ENCODE measurements around the gene CNPY1. TPM values are rescaled to one million over a fixed set of nuclear protein-coding genes. Genes with fewer than 3 reads are reported as not detected.

Gene CNPY1
- total and polyA plus RNA-seq, 9 of the 15 experiments (the other 6 are each of a cell fraction or from before 2014, with no cell fraction given), result not detected

DNA sequence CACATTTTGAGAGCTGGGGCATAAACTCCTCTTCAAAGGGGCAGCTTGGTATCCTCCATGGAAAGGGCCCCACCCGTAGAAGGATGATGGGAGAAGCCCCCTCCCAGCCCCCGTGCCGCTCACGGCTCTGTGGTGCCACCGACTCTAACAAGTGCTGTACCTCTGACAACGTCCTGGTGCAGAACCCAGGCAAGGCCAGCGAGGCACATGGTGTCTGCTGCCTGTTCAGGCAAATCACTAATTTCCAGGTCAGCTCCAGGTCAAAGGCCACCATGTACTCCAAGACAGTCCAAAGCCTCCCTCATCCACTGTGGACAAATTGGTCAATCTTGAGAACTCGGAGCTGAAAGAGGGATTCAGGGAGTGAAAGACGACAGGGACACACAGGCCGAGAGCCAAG is 11.4 kb upstream of the CNPY1 start (continued):
- TF ChIP-seq ZNF436 (CRISPR knock-in tag; IDR thresholded peaks at IDR 0.05) (no peak), ZBTB1 (CRISPR knock-in tag; IDR thresholded peaks at IDR 0.05; ENCODE audit: borderline replicate concordance, low read depth) (no peak)

DNA sequence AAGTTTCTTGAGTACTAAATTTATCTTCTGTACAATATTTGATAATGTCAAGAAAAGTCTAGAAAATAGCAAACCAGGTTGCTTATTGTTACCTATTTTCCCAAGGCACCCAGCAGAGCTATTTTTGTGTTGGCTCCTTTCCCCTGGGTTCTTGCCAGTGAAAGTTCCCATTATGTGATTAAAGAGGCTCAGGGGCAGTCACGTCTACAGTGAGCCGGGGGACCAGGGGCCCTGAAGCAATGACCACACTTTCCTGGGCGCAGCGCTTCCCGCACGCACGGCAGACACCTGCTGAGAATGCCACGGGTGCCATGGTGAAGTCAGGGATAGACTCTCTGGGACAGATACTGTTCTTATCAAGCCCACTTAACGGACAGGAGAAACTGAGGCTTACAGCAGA is 10.4 kb upstream of the CNPY1 start:
- intact Hi-C loops (cut with micrococcal nuclease), result no loop called here
- no peak for DNase-seq (ENCODE audit: extremely low read depth in 1 of 4, low spot score in 3 of 4)
- no TSS peak for BruUV-seq (replicated peaks)
- H3K79me2 ChIP-seq (ENCODE audit: control insufficient read depth, insufficient read depth, low read length), result no peaks in the 10 kb centered on the region
- TF ChIP-seq EP400 (IDR thresholded peaks at IDR 0.05) (no peak), NBN (IDR thresholded peaks at IDR 0.05; ENCODE audit: low read depth) (no peak), TCF7L2 (IDR thresholded peaks at IDR 0.05; ENCODE audit: low read depth, low read length) (no peak)
- TF ChIP-seq, protein P1, sequence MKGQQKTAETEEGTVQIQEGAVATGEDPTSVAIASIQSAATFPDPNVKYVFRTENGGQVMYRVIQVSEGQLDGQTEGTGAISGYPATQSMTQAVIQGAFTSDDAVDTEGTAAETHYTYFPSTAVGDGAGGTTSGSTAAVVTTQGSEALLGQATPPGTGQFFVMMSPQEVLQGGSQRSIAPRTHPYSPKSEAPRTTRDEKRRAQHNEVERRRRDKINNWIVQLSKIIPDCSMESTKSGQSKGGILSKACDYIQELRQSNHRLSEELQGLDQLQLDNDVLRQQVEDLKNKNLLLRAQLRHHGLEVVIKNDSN (CRISPR knock-in tag; IDR thresholded peaks at IDR 0.05), result no peak
- 8% methylated on average over 9 of the region's 9 CpGs for whole genome bisulfite sequencing (ENCODE audit: insufficient coverage, low coverage, missing lambda C conversion rate)
- no peaks in the 10 kb centered on the region for H3K9me1 ChIP-seq (ENCODE audit: control insufficient read depth, insufficient read depth, low read length)
- H3K4me3 ChIP-seq, result no peak overlapping the region
- H3K4me2 ChIP-seq (ENCODE audit: insufficient read depth, low read length), result no peak overlapping the region
- no peak for FAIRE-seq
- ATAC-seq, result no peak
- H3K36me3 ChIP-seq (ENCODE audit: control insufficient read depth, insufficient read depth, low read length), result no peaks in the 10 kb centered on the region
- H3K27ac ChIP-seq (ENCODE audit: extremely low read depth, low read depth, low read length), result no peak overlapping the region
- H2AFZ ChIP-seq (ENCODE audit: low read depth, low read length), result no peak overlapping the region
- in situ Hi-C loops (cut with MboI), result no loop called here
- peaks cover 0 to 5% of the 10 kb centered on the region in 2 experiments; a peak in 2 of 5 replicates for H3K4me1 ChIP-seq (replicated peaks in 1 of 2; ENCODE audit: control insufficient read depth in 2 of 2, insufficient read depth in 2 of 2, low read length in 2 of 2)
- no peak overlapping the region for H3K9ac ChIP-seq (ENCODE audit: insufficient read depth in 1 of 2, low read depth in 2 of 2, low read length in 2 of 2)
- POLR2A ChIA-PET, result no interaction called here
- H4K20me1 ChIP-seq (replicated peaks; ENCODE audit: control insufficient read depth, insufficient read depth, low read length), result no peaks in the 10 kb centered on the region; the same call in 1 of the 2 replicates
- H3K9me3 ChIP-seq (replicated peaks; ENCODE audit: control insufficient read depth, insufficient read depth, low read depth, low read length), result no peaks in the 10 kb centered on the region
- H3K27me3 ChIP-seq (ENCODE audit: control insufficient read depth in 2 of 2, insufficient read depth in 2 of 2, low read length in 2 of 2), result peaks cover 75 to 92% of the 10 kb centered on the region in 2 experiments
- CTCF ChIA-PET (ENCODE audit: low intra/inter-chr PET ratio), result no interaction called here

Measured in K562 (cell line).